Transverse colon (tissue), 4 donors: Measurements from ENCODE around the gene CAMK2B. TPM values are rescaled to one million over a fixed set of nuclear protein-coding genes. Genes with fewer than 3 reads are reported as not detected.

Experiments used
- DNase-seq: peaks from one replicate; pipeline ENCODE4 v3.0.0-alpha.2; 2019
- H3K27ac ChIP-seq, 4 donors: fragments of 200-600 bp; sonication (generic); 2 replicates each; pipeline ENCODE4 v1.5.1; 2016 to 2018; ENCODE audit warnings: inconsistent platforms in 4 of 4
- H3K27me3 ChIP-seq: fragments of 200-600 bp; sonication (generic); 2 replicates; pipeline ENCODE4 v1.5.1; 2017; ENCODE audit warnings: inconsistent platforms
- H3K36me3 ChIP-seq, 4 donors: fragments of 200-600 bp; sonication (generic); 2 replicates each; pipeline ENCODE4 v1.5.1; 2017 to 2019; ENCODE audit warnings: inconsistent platforms in 4 of 4
- H3K4me1 ChIP-seq, 4 donors: fragments of 200-600 bp; sonication (generic); 2 replicates each; pipeline ENCODE4 v1.5.1; 2017 to 2020; ENCODE audit warnings: inconsistent platforms in 4 of 4
- H3K4me3 ChIP-seq, 4 donors: fragments of 200-600 bp; sonication (generic); 1 replicate in 1 of 4; 2 replicates in 3 of 4; pipeline versions ENCODE4 v1.5.1 to v1.6.1; 2017 to 2019; ENCODE audit warnings: inconsistent platforms in 4 of 4
- H3K9me3 ChIP-seq, 2 donors: fragments of 200-600 bp; sonication (generic); 2 replicates each; pipeline ENCODE4 v1.5.1; 2017 to 2019; ENCODE audit warnings: inconsistent platforms in 2 of 2
- EP300 ChIP-seq: sonication (generic); formaldehyde crosslinking; IDR thresholded peaks from one replicate; pipeline ENCODE4 v1.6.1; 2017; ENCODE audit warnings: antibody characterized with exemption, low read depth
- POLR2A ChIP-seq: fragments of 450-650 bp; IDR thresholded peaks from one replicate; pipeline ENCODE4 v1.6.1; 2016; ENCODE audit warnings: antibody characterized with exemption, mild to moderate bottlenecking, moderate library complexity
- POLR2AphosphoS5 ChIP-seq, 3 donors: sonication (generic); formaldehyde crosslinking; IDR thresholded peaks; one replicate each; pipeline ENCODE4 v1.6.1; 2016; ENCODE audit warnings: antibody characterized with exemption in 3 of 3
- WGBS, 2 donors: methylation state at CpG; one replicate each; pipeline ENCODE4 v1.1.5; 2018; ENCODE audit warnings: low coverage in 1 of 2; 5-methylcytosine and 5-hydroxymethylcytosine counted together
- in situ Hi-C, 4 donors: fragments of 200-750 bp; cut with MboI; loops; one replicate each; pipeline versions ENCODE4 v1.15.0 to v1.15.1; 2017; ENCODE audit warnings: low sequenced_read_pairs in 3 of 4, low pct_ligation_motif_present in 1 of 4, low pct_unique_long_range_greater_than_20kb in 1 of 4
- intact Hi-C: fragments of 100-400 bp; cut with DNase I; formaldehyde crosslinking; loops from one replicate; pipeline ENCODE4 v1.15.1; 2023; ENCODE audit warnings: low total_unique reads
- total RNA-seq, 4 donors: library from RNA; depleted of rRNA; stranded (reverse); fragments of >200 nt; gene quantifications; one replicate each; pipeline ENCODE4 v1.1.0, GENCODE V29; 2016
- TF ChIP-seq, protein P1 (sequence below), 5 experiments: fragments of 200-600 bp in 3 of 5; fragments of 450-650 bp in 2 of 5; sonication (generic) in 3 of 5; IDR thresholded peaks; 1 replicate in 2 of 5; 2 replicates in 3 of 5; pipeline ENCODE4 v1.5.1; 2016 to 2017; ENCODE audit warnings: antibody characterized with exemption in 5 of 5, inconsistent platforms in 3 of 5, mild to moderate bottlenecking in 2 of 5, moderate library complexity in 1 of 5

The CAMK2B gene
- total RNA-seq, 4 donors from 2014 or later = 0.16 to 2.8 (median 0.27) TPM; not detected in 1

DNA sequence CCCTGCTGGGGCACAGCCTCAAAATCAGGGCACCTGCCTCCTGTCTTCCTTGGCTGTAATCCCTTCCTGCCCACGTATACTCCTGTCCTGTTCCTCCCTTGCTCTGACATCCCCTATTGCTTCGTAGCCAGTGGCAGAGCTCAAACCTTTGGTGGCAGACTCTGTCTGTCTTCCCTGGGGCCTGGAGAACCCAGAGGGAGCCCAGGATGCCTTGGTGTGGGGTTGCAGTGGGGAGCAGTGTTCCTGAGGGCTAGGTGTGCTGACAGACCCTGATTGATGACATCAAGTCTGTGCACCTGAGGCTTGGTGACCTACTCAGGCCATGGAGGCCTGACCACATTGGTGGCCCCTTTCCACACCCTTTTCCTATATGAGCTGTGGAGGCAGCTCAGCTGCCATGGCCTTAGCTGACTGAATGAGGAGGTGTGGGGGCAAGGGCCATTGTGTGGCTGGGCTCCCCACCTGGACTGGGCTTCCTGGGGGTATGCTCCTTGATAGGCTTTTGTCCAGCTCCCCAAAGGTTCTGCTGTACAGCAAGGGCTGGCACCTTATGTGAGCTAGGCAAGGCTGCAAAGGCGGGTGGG is 130.7 kb downstream of the CAMK2B start:
- H3K9me3 ChIP-seq = no peaks in the 10 kb centered on the region
- H3K27me3 ChIP-seq = peaks cover 10% of the 10 kb centered on the region
- intact Hi-C loops (no loop called here), in situ Hi-C loops (no loop called here)
- H3K4me3 ChIP-seq = no peak overlapping the region
- H3K4me1 ChIP-seq = no peaks in the 10 kb centered on the region
- DNase-seq = no peak
- WGBS, 2 donors = 53% methylated on average over 3 of the region's 3 CpGs; no CpG with 5 or more reads in 1 of the 2 donors
- no peaks in the 10 kb centered on the region for H3K36me3 ChIP-seq
- no peak overlapping the region for H3K27ac ChIP-seq
- no peak for TF ChIP-seq POLR2AphosphoS5 (IDR thresholded peaks at IDR 0.05)
- no peak for TF ChIP-seq EP300
- no peak for TF ChIP-seq POLR2A
- TF ChIP-seq, protein P1, sequence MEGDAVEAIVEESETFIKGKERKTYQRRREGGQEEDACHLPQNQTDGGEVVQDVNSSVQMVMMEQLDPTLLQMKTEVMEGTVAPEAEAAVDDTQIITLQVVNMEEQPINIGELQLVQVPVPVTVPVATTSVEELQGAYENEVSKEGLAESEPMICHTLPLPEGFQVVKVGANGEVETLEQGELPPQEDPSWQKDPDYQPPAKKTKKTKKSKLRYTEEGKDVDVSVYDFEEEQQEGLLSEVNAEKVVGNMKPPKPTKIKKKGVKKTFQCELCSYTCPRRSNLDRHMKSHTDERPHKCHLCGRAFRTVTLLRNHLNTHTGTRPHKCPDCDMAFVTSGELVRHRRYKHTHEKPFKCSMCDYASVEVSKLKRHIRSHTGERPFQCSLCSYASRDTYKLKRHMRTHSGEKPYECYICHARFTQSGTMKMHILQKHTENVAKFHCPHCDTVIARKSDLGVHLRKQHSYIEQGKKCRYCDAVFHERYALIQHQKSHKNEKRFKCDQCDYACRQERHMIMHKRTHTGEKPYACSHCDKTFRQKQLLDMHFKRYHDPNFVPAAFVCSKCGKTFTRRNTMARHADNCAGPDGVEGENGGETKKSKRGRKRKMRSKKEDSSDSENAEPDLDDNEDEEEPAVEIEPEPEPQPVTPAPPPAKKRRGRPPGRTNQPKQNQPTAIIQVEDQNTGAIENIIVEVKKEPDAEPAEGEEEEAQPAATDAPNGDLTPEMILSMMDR (IDR thresholded peaks at IDR 0.05) = no peak

DNA sequence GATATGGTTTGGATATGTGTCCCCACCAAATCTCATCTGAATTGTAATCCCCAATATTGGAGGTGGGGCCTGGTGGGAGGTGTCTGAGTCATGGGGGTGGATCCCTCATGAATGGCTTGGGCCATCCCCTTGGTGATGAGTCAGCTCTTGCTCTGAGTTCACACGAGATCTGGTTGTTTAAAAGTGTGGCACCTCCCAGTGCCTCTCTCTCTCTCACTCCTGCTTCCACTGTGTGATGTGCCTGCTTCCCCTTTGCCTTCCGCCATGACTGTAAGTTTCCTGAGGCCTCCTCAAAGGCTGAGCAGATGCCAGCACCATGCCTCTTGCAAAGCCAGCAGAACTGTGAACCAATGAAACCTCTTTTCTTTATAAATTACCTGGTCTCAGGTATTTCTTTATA is 131.3 kb downstream of the CAMK2B start:
- H3K27me3 ChIP-seq = peaks cover 10% of the 10 kb centered on the region
- TF ChIP-seq POLR2A (no peak), EP300 (no peak), POLR2AphosphoS5 (IDR thresholded peaks at IDR 0.05) (no peak)
- TF ChIP-seq, protein P1 (IDR thresholded peaks at IDR 0.05) = no peak
- in situ Hi-C loops = no loop called here
- H3K36me3 ChIP-seq = no peaks in the 10 kb centered on the region
- no peak overlapping the region for H3K4me3 ChIP-seq
- intact Hi-C loops = no loop called here
- 56% methylated on average over 2 of the region's 2 CpGs; no CpG with 5 or more reads in 1 of the 2 donors for WGBS, 2 donors
- no peak for DNase-seq
- no peaks in the 10 kb centered on the region for H3K4me1 ChIP-seq
- H3K9me3 ChIP-seq = no peaks in the 10 kb centered on the region
- no peak overlapping the region for H3K27ac ChIP-seq

DNA sequence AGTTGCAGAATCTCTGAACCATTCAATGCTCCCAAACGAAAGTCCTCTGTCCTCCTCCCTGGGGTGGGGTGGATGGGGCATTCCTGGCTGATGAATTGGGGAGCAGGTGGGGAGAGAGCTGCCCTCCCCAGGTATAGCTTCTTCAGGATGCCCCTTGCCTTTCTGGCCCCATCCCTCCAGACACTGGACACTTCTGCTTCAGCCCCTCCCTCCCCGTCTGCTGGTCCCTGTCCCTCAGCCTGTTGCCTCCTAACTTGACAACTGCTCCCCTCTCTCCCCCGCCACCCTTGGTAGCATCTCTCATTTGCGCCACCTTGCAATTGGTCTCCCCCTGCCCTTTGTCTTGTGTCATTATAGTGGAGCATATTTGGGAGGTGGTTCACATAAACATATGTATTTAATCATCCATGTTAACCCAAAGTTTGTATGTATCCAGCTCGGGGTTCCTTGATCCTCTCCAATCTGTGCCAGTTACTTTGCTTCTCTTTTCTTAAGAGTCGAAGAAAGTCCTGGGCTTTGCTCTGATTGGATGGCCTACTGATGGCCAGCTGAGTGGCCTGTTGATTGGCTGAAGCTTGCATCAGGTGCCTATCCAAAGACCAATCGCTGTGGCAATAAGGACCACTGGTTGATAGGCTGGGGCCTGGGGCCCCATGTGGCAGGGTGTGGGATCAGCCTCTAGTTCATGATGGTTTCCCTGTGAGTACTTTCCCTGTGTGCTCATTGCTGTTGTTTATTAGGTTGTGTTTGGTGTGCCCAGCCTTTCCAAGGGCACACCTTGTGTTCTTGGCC is 132.2 kb downstream of the CAMK2B start:
- Histone ChIP-seq H3K36me3 (no peaks in the 10 kb centered on the region), H3K27me3 (peaks cover 10% of the 10 kb centered on the region), H3K4me3 (no peak overlapping the region), H3K4me1 (no peaks in the 10 kb centered on the region), H3K9me3 (no peaks in the 10 kb centered on the region), H3K27ac (no peak overlapping the region)
- 76 to 92% methylated on average over 2 to 7 of the region's 7 CpGs for WGBS, 2 donors
- in situ Hi-C loops (no loop called here), intact Hi-C loops (no loop called here)
- no peak for TF ChIP-seq POLR2A
- no peak for DNase-seq

- TF ChIP-seq POLR2AphosphoS5 (IDR thresholded peaks at IDR 0.05) (no peak), EP300 (no peak), POLR2A (no peak)
- TF ChIP-seq, protein P1 (IDR thresholded peaks at IDR 0.05) = no peak
- H3K27ac ChIP-seq = no peak overlapping the region
- no peak for DNase-seq
- H3K27me3 ChIP-seq = no peaks in the 10 kb centered on the region
- no peaks in the 10 kb centered on the region for H3K36me3 ChIP-seq
- WGBS, 2 donors = 80 to 82% methylated on average over 4 to 5 of the region's 5 CpGs
- intact Hi-C loops (no loop called here), in situ Hi-C loops (no loop called here)
- H3K9me3 ChIP-seq = no peaks in the 10 kb centered on the region
- H3K4me1 ChIP-seq = no peaks in the 10 kb centered on the region
- no peak overlapping the region for H3K4me3 ChIP-seq
These were observed 134.2 kb downstream of the CAMK2B start for GRCh38 chr7:44191171-44191570.
